ENCODE measurements around the gene AANAT. TPM values are rescaled to one million over a fixed set of nuclear protein-coding genes. Genes with fewer than 3 reads are reported as not detected.
A peak's percentile ranks its signal among the peaks of the same experiment; 100 is the strongest.

The AANAT gene
- total RNA-seq, 2 donors from 2014 or later: not detected

GRCh38 chr17:76491271-76492122 lies 24.1 kb downstream of the AANAT start:
- no peaks in the 10 kb centered on the region for H3K27me3 ChIP-seq
- no peak for TF ChIP-seq CTCF (IDR thresholded peaks at IDR 0.05)
- H3K36me3 ChIP-seq: no peaks in the 10 kb centered on the region
- H3K4me3 ChIP-seq: no peak overlapping the region
- no peaks in the 10 kb centered on the region for H3K9me3 ChIP-seq
- no peak for DNase-seq (ENCODE audit: low spot score)
- H3K4me1 ChIP-seq: peaks cover 0 to 53% of the 10 kb centered on the region in 2 donors
- H3K27ac ChIP-seq: peak overlapping the region; percentile 71 to 72

- Histone ChIP-seq H3K27me3 (no peaks in the 10 kb centered on the region), H3K9me3 (no peaks in the 10 kb centered on the region), H3K27ac (peak overlapping the region; percentile 71 to 72), H3K4me1 (peaks cover 0 to 60% of the 10 kb centered on the region in 2 donors), H3K4me3 (no peak overlapping the region), H3K36me3 (no peaks in the 10 kb centered on the region)
- DNase-seq (ENCODE audit: low spot score): no peak
- TF ChIP-seq CTCF (IDR thresholded peaks at IDR 0.05): no peak
Observed at GRCh38 chr17:76492123-76492988, 25.0 kb downstream of the AANAT start.

- Histone ChIP-seq H3K27ac (peak overlapping the region; percentile 71 to 72), H3K4me1 (peaks cover 0 to 67% of the 10 kb centered on the region in 2 donors), H3K27me3 (no peaks in the 10 kb centered on the region), H3K36me3 (no peaks in the 10 kb centered on the region), H3K9me3 (no peaks in the 10 kb centered on the region), H3K4me3 (no peak overlapping the region)
- no peak for TF ChIP-seq CTCF (IDR thresholded peaks at IDR 0.05)
- DNase-seq (ENCODE audit: low spot score): peak; percentile 86
Observed at GRCh38 chr17:76492989-76493501, 25.6 kb downstream of the AANAT start.

GRCh38 chr17:76493505-76494167 lies 26.2 kb downstream of the AANAT start:
- TF ChIP-seq CTCF (IDR thresholded peaks at IDR 0.05): no peak
- no peaks in the 10 kb centered on the region for H3K27me3 ChIP-seq
- H3K4me1 ChIP-seq: peaks cover 0 to 73% of the 10 kb centered on the region in 2 donors
- H3K9me3 ChIP-seq: no peaks in the 10 kb centered on the region
- no peaks in the 10 kb centered on the region for H3K36me3 ChIP-seq
- peak overlapping the region; percentile 71 to 72 for H3K27ac ChIP-seq
- no peak overlapping the region for H3K4me3 ChIP-seq
- no peak for DNase-seq (ENCODE audit: low spot score)

- H3K27ac ChIP-seq: peak overlapping the region in 1 of 2 donors; percentile 94
- no peaks in the 10 kb centered on the region for H3K27me3 ChIP-seq
- H3K4me1 ChIP-seq: peaks cover 0 to 88% of the 10 kb centered on the region in 2 donors
- no peaks in the 10 kb centered on the region for H3K9me3 ChIP-seq
- H3K36me3 ChIP-seq: no peaks in the 10 kb centered on the region
- DNase-seq (ENCODE audit: low spot score): no peak
- H3K4me3 ChIP-seq: no peak overlapping the region
- no peak for TF ChIP-seq CTCF (IDR thresholded peaks at IDR 0.05)
Observed at GRCh38 chr17:76495663-76496400, 28.4 kb downstream of the AANAT start.
